GM19397 (cell line): Measurements from ENCODE around the gene CACNG3.
"Not testable (repeated sequence)": the region's sequence is repeated elsewhere in the genome, so short reads cannot be mapped to it uniquely, and the experiment has no call there.

Experiments
- ATAC-seq: cut with Tn5 transposase; IDR thresholded peaks from one replicate; pipeline ENCODE4 v1.9.1; 2021; ENCODE audit warnings: mild to moderate bottlenecking, moderate library complexity; ENCODE audit not compliant: unreplicated experiment

Gene CACNG3

DNA sequence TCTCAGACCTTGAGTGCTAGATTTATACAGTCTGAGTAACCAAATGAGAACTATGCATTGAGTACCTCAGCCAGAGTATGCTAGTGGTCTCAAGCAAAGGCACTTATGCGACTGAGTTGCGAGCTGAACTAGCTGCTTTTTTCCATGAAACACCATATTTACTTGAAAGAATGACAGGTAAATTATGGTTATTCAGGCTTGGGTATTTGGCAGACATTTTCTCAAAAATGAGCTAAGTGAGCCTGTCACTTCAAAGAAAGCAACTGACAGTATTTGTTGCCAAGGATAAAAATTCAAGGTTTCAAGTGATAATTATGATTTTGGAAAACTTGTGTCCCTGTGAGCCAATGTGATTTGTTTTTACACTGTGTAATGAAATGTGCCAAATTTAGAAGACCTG lies 19.3 kb downstream of the CACNG3 start:
- no peak for ATAC-seq

GRCh38 chr16:24279982-24280515 lies 23.9 kb downstream of the CACNG3 start:
- no peak for ATAC-seq

DNA sequence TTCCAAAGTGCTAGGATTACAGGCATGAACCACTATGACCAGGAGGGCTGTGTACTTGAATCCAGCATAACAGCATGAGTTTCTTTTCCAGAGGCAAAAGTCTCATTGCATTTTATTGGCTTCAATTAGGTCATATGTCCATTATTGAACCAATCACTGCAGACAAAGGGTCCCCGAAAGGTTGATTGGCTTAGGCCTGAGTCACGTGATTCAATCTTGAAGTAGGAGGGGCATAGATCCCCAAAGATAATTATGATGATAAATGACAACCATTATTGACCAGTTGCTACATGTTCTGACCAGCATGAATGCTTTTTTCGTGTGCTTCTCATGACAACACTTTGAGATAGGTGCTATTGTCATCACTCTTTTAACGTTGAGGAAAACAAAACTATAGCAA lies 25.3 kb downstream of the CACNG3 start:
- no peak for ATAC-seq

GRCh38 chr16:24282141-24282540 lies 26.0 kb downstream of the CACNG3 start:
- no peak for ATAC-seq

DNA sequence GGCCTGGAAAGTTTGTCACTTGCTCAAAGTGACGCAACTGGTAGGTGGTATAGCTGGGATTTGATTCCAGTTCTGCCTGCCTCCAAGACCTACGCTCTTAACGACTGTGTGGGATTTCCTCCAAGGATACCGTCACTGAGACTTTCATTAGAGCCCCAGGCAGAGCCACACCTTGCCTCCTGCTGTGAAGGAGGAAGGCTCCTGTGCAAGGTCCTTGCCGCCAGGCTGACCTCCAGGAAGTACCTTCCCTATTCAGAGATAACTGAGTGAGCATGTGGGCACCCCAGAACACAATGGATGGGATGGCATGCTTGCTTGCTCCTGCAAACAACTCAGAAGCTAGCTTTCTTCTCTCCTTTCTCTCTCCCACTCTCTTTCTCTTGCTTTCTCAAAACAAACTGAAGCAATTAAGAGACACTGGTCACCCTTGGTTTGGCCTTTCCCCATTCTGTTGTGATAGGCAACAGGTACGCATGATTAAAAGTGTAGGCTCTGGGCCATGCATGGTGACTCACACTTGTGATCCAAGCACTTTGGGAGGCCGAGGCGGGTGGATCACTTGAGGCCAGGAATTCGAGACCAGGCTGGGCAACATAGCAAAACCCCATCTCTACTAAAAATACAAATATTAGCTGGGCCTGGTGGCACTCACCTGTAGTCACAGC lies 30.7 kb downstream of the CACNG3 start:
- ATAC-seq, result no peak

- no peak for ATAC-seq
These were observed 32.4 kb downstream of the CACNG3 start for GRCh38 chr16:24288516-24288915.

- no peak for ATAC-seq
These were observed 33.1 kb downstream of the CACNG3 start for GRCh38 chr16:24289166-24289700.

DNA sequence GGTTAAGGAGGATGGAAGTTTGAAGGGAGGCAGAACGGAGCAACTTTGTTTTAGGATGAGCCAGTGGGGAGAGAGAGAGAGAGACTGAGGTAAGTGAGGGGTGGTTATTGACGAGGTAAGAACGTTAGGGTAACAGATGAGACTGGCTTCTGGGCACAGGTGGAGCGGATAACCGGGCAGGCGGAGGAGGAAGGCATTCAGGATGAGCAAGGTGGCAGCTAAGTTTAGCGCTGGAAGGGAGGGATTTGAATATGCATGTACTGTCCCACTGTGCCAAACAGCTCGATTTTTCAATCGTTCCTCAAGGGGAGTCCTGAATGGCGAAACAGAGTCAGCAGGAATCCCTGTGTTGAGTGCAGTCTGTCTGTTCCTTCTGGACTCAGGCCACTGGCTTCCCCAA lies 35.8 kb downstream of the CACNG3 start:
- ATAC-seq, result no peak

DNA sequence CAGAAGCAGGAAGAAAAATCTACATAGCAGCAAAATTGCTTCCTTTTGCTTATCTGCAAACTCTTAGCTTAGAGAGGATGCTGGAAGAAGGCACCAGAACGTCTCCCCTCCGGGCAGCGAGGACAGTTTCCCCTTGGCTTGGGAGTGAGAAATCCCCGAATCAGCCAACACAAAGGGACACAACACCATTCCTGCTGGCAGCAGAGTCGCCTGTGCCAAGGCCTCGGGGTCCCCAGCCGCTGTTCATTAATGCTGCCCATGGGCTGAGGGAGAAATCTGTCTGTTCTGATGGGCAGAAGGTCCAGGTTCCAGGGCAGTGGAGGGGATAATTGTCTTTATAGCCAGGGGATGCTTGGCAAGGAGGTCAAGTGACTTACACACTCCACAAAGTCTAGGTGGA lies 38.0 kb downstream of the CACNG3 start:
- ATAC-seq, result no peak

- ATAC-seq, result no peak
These were observed 41.2 kb downstream of the CACNG3 start for GRCh38 chr16:24297375-24297774.

GRCh38 chr16:24298548-24299167 lies 42.5 kb downstream of the CACNG3 start:
- no peak for ATAC-seq

GRCh38 chr16:24300750-24301149 lies 44.6 kb downstream of the CACNG3 start:
- ATAC-seq, result not testable (repeated sequence)

- ATAC-seq, result no peak
These were observed 46.5 kb downstream of the CACNG3 start for GRCh38 chr16:24302636-24303035.

DNA sequence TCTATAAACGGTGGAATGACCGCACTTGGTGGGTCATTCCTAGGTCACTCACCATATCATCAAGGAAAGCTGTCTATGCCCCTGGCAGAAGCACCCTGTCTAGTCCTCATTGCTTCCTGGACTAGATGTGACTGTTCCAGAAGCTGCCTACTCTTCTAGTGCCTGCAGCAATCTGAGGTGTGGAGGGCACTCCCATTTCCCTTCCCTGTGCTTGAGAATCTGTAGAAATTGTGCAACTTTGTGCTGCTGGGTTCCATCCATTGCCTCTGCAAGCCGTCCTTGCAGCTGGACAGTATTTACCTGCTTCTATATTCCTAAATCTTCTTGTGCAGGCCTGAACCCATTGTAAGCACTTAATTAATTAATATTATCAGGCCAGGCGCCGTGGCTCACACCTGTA lies 52.1 kb downstream of the CACNG3 start:
- no peak for ATAC-seq

DNA sequence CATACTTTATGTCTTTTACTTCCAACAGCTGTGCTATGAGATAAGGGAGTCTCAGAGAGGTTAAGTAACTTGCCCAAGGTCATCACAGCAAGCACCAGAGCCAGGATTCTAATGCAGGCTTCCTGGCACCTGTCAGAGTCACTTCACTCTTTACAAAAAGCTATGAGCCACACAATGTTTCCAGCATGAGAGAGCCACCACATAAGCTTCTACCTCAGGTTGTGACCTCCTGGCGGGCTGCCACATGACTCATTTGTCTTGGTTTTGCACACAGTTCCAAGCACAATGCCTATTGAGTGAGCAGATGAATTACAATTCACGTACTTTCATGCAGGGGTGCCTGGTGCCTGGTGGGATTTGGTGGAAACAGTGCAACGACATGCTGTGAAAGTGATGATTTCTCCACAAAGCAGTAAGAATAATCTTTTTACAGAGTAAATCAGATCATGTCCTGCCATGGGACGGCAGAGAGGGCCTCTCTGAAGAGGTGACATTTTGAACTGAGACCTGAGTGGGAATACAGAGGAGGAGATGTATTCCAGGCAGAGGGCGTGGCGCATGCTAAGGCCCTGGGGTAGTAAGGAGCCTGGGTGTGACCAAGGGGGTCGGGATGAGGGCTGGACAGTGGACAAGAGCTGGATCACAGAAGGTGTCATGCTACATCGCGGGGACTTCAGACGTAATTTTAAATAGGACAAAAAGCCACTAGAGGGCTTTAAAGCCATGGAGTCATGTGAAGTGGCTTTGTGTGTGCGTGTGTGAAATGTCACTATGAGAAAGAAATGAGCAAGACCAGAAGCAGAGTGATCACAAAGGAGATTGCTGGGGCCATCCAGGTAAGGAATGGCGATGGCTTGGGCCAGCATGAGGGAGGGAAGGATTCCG lies 53.4 kb downstream of the CACNG3 start:
- no peak for ATAC-seq

DNA sequence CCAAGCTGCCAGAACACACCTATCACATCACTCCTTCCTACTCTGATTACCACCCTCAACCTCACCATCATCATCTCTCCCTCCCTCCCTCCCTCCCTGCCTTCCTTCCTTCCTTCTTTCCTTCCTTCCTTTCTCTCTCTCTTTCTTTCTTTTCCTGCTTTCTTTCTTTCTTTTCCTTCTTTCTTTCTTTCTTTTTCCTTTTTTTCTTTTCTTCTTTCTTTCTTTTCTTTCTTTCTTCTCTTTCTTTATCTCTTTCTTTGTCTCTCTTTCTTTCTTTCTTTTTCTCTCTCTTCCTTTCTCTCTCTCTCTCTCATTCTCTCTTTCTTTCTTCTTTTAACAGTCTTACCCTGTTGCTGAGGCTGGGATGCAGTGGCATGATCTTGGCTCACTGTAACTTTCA lies 59.2 kb downstream of the CACNG3 start:
- ATAC-seq, result no peak

GRCh38 chr16:24318680-24319079 lies 62.5 kb downstream of the CACNG3 start:
- ATAC-seq, result no peak

- no peak for ATAC-seq
These were observed 63.1 kb downstream of the CACNG3 start for GRCh38 chr16:24319126-24319814.

GRCh38 chr16:24322106-24322505 lies 66.0 kb downstream of the CACNG3 start:
- no peak for ATAC-seq

DNA sequence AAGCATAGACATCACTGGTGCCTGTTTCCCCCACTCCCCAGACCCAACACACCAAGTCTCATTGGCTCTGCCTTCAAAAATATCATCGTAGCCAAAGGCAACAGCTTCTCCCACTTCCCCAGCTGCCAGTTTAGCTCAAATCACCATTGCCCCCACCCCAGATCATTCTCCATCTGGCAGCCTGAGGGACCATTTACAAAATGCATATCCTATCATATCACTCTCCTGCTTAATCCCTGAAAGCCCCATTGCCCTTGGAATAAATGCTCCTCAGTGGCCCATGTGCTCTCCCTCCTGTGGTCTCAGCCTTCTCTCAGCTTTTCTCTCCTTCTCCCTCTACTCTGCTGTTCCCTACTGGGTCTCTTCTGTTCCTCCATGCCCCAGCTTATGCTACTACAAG lies 68.3 kb downstream of the CACNG3 start:
- ATAC-seq, result no peak
